ENCODE results near the gene SMPD4. TPM values are rescaled to one million over a fixed set of nuclear protein-coding genes. Genes with fewer than 3 reads are reported as not detected.

SMPD4 gene, protein sequence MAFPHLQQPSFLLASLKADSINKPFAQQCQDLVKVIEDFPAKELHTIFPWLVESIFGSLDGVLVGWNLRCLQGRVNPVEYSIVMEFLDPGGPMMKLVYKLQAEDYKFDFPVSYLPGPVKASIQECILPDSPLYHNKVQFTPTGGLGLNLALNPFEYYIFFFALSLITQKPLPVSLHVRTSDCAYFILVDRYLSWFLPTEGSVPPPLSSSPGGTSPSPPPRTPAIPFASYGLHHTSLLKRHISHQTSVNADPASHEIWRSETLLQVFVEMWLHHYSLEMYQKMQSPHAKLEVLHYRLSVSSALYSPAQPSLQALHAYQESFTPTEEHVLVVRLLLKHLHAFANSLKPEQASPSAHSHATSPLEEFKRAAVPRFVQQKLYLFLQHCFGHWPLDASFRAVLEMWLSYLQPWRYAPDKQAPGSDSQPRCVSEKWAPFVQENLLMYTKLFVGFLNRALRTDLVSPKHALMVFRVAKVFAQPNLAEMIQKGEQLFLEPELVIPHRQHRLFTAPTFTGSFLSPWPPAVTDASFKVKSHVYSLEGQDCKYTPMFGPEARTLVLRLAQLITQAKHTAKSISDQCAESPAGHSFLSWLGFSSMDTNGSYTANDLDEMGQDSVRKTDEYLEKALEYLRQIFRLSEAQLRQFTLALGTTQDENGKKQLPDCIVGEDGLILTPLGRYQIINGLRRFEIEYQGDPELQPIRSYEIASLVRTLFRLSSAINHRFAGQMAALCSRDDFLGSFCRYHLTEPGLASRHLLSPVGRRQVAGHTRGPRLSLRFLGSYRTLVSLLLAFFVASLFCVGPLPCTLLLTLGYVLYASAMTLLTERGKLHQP
- 61.8 to 83.6 TPM (median 81.2 TPM) in 5 replicates for total RNA-seq (2022; extraction: Qiagen RNA extraction)

DNA sequence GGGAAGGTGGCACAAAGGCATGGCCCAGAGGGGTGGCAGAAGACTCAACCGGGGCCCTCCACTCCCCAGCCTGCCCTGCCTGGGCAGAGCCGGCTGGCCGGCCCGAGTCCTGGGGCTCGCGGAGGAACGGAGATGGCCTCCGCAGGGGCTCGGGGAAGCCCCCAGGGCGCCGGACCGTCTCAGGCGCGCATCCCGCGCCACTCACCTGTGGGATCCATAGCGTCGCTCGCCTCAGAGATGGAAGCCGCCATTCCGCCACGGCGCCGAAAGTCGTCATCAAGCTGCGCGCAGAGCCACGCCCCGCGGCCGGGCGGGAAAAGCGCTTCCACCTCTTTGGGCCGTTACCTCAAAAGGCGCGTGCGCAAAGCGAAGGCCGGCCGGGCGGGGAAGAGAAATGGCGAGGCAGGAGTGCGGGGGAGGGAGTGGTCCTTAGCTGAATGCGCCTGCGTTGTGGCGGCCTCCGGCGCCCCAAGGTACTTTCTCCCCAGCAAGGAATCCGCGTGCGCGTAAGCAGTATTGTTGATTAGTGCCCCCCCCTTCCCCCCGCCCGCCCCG, at the start of gene SMPD4:
Gene SMPD4, minus strand, starts transcription at position 278 of the 555 bp plus-strand sequence. CDS start 5,010 bp downstream, outside the sequence.

DNA sequence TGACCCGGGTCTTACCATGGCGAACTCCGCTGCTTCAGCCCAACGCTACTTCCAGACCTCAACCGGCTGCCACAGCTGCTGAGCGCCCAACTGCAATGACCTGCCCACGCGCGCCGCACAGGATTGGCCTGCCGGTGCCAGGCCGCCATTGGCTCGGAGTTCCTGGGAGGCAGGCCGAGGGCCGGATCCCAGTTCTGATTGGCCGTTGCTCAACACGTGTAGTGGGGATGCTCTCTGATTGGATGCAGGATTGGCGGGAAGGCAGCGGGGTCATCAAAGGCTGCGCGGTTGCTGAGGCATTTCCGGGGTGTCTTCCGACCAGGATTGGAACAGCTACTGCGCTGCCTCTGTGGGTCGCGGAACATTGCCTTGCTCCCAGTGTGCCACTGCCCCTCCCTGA, 16.9 kb upstream of the SMPD4 start, which contains the start of gene TUBA3E:
Gene TUBA3E, minus strand, starts transcription at position 97 of the 400 bp plus-strand sequence. Its CDS starts 79 bp downstream, at position 18.

DNA sequence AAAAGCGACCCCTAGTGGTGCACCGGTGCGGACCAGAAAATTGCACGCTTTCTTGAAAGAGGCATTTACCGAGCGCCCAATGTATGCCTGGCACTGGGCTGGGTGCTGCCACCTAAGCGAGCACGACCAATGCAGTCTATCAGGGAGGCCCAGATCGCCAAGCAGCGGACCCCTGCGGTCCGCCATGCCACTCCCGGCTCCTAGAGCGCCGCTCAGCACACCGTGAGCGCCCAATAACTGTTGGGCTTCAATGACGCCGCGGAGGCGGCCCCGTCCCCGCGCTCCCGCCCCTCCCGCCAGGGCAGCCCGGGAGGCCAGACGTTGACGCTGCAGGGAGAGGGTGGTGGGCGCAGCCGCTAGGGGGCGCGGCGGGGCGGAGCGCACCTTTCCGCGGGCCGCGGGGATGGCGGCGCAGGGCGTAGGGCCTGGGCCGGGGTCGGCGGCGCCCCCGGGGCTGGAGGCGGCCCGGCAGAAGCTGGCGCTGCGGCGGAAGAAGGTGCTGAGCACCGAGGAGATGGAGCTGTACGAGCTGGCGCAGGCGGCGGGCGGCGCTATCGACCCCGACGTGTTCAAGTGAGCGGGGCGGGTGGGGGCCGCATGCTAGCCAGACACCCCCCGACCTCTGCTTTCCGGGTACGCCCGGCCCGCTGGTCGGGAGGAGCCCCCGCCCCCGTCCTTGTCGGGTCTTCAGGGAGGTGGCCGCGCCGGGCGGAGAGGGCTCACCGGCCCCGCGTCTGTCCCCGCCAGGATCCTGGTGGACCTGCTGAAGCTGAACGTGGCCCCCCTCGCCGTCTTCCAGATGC, 679 bp upstream of the SMPD4 start, which contains the start of gene MZT2B:
Gene MZT2B, plus strand, starts transcription at position 383 of the 803 bp plus-strand sequence. Its CDS starts 21 bp downstream, at position 404.

DNA sequence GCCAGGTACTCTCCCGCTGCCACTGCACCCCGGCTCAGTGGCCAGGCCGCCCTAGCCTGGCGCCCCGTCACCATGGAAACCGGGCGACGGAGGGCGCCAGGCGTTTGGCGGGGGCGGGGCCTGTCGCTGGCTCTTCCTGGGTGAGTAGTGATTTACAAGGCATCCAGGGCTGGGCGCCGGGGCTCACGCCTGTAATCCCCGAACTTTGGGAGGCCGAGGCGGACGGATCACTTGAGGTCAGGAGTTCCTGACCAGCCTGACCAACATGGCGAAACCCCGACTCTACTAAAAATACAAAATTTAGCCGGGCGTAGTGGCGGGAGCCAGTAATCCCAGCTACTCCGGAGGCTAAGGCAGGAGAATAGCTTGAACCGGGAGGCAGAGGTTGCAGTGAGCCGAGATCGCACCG, 36.4 kb downstream of the SMPD4 start, which contains the start of gene CCDC74B:
Gene CCDC74B, minus strand, starts transcription at position 107 of the 409 bp plus-strand sequence. CDS start 116 bp downstream, outside the sequence.

DNA sequence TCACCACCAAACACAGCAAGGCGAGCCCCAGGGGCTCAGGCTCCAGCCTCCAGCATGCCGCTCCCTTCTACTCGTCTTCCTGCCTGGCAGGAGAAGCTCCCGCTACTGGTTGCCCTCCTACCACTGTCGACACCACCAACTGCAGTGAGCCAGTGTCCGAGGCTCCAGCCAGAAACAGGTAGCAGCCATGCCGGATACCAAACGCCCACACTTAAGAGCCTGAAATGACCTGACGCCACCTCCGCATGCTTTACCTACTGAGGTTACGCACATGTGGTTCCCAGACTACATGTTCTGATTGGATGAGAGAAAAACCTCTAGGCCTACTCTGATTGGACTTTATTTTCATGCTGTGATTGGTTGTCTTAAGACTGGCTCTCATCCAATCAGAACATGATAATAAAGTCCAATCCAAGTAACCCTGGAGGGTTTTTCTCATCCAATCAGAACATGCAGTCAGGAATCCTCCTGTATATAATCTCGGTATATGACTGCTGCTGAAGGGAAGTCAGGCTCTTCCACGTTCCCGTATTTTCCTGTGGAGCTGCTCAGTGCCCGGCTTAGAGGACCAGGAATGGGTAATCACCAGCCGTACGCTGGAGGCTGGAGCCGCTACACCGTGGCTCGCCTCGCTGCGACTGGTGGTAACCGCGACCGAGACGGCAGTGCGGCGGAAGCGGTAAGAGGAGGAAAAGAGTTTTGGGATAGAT, 52.1 kb downstream of the SMPD4 start, which contains the start of gene POTEF:
Gene POTEF, minus strand, starts transcription at position 103 of the 710 bp plus-strand sequence. CDS start 8,707 bp downstream, outside the sequence.

Other genes starting within 250 kb of the SMPD4 start
- not detected in 5 replicates for gene RAB6C, start 201.9 kb downstream of the SMPD4 start, total RNA-seq (2022; extraction: Qiagen RNA extraction)
- gene POTEF, start 52.4 kb downstream of the SMPD4 start, total RNA-seq (2022; extraction: Qiagen RNA extraction) = not detected in 5 replicates
- 4.6 to 6.0 TPM (median 5.1 TPM) in 5 replicates for gene CCDC74B, start 36.5 kb downstream of the SMPD4 start, total RNA-seq (2022; extraction: Qiagen RNA extraction)
- 283 to 351 TPM (median 338 TPM) in 5 replicates for gene MZT2B, start 660 bp upstream of the SMPD4 start, total RNA-seq (2022; extraction: Qiagen RNA extraction)
- gene TUBA3E, start 16.8 kb upstream of the SMPD4 start, total RNA-seq (2022; extraction: Qiagen RNA extraction) = 4.4 to 6.3 TPM (median 5.5 TPM) in 5 replicates
- gene IMP4, start 161.3 kb upstream of the SMPD4 start, total RNA-seq (2022; extraction: Qiagen RNA extraction) = 147 to 166 TPM (median 152 TPM) in 5 replicates
- gene PTPN18, start 174.5 kb upstream of the SMPD4 start, total RNA-seq (2022; extraction: Qiagen RNA extraction) = 25.2 to 33.6 TPM (median 33.3 TPM) in 5 replicates